Caco-2 (cell line): ENCODE results near the gene ICAM1. TPM values are rescaled to one million over a fixed set of nuclear protein-coding genes. Genes with fewer than 3 reads are reported as not detected.
"Not testable (repeated sequence)": the region's sequence is repeated elsewhere in the genome, so short reads cannot be mapped to it uniquely, and the experiment has no call there.

ENCODE experiments used
- BruUV-seq: library from RNA; stranded (reverse); fragments of 400-500 nt; replicated peaks from 2 replicates; lab custom pipeline; 2021; lab: Mats Ljungman, UMichigan
- CTCF ChIA-PET: fragments of 300-600 bp; sonication (Branson Sonifier 250); formaldehyde crosslinking; loops from one replicate; lab custom pipeline; 2022; ENCODE audit warnings: antibody characterized with exemption; lab: Charles Lee
- POLR2A ChIA-PET: fragments of 300-600 bp; sonication (Branson Sonifier 250); formaldehyde crosslinking; loops from one replicate; lab custom pipeline; 2022; ENCODE audit warnings: antibody characterized with exemption; lab: Charles Lee
- DNase-seq, 2 experiments: peaks; one replicate each; pipeline versions ENCODE4 v3.0.0 to v3.0.0-alpha.2; 2020 to 2022
- H3K27me3 ChIP-seq: replicated peaks from 2 replicates; pipeline ENCODE4 v1.6.0; 2011; ENCODE audit warnings: low read length; ENCODE audit not compliant: control insufficient read depth, insufficient read depth
- H3K36me3 ChIP-seq: 2 replicates; pipeline ENCODE4 v1.5.1; 2011; ENCODE audit warnings: low read length; ENCODE audit not compliant: control insufficient read depth, insufficient read depth
- H3K4me1 ChIP-seq: fragments of 250-450 bp; sonication (Bioruptor Pico); 2 replicates; pipeline ENCODE4 v1.5.1; 2020; ENCODE audit warnings: mild to moderate bottlenecking
- H3K4me3 ChIP-seq: 2 replicates; pipeline ENCODE4 v1.5.1; 2011; ENCODE audit warnings: low read depth, mild to moderate bottlenecking, control low read depth, low read length
- H3K9me3 ChIP-seq: fragments of 250-450 bp; sonication (Bioruptor Pico); 2 replicates; pipeline ENCODE4 v1.5.1; 2020; ENCODE audit warnings: mild to moderate bottlenecking, moderate library complexity
- H3K27ac Mint-ChIP-seq: one replicate; pipeline ENCODE4 v1.8.0; 2022; ENCODE audit warnings: mixed read lengths; ENCODE audit not compliant: unreplicated experiment
- H3K27me3 Mint-ChIP-seq: one replicate; pipeline ENCODE4 v1.8.0; 2022; ENCODE audit warnings: mixed read lengths; ENCODE audit not compliant: insufficient read depth, unreplicated experiment
- H3K36me3 Mint-ChIP-seq: one replicate; pipeline ENCODE4 v1.8.0; 2022; ENCODE audit warnings: mild to moderate bottlenecking, mixed read lengths; ENCODE audit not compliant: insufficient read depth, unreplicated experiment
- H3K4me1 Mint-ChIP-seq: one replicate; pipeline ENCODE4 v1.8.0; 2022; ENCODE audit warnings: low read depth, mixed read lengths; ENCODE audit not compliant: unreplicated experiment
- H3K4me3 Mint-ChIP-seq: one replicate; pipeline ENCODE4 v1.8.0; 2022; ENCODE audit warnings: mild to moderate bottlenecking, moderate library complexity, mixed read lengths; ENCODE audit not compliant: unreplicated experiment
- H3K9me3 Mint-ChIP-seq: one replicate; pipeline ENCODE4 v1.8.0; 2022; ENCODE audit warnings: mixed read lengths; ENCODE audit not compliant: unreplicated experiment
- CTCF ChIP-seq, 2 experiments: fragments of 200-600 bp in 1 of 2; IDR thresholded peaks; 1 replicate in 1 of 2; 2 replicates in 1 of 2; pipeline versions ENCODE4 v1.5.1 to v1.8.0; 2011 to 2022; ENCODE audit warnings: antibody characterized with exemption in 1 of 2, control low read depth in 1 of 2, inconsistent platforms in 1 of 2, low read depth in 1 of 2, low read length in 1 of 2, mild to moderate bottlenecking in 1 of 2, moderate library complexity in 1 of 2; ENCODE audit not compliant: insufficient read depth in 1 of 2, severe bottlenecking in 1 of 2, unreplicated experiment in 1 of 2
- intact Hi-C: fragments of 100-400 bp; cut with micrococcal nuclease; formaldehyde crosslinking; loops from one replicate; pipeline ENCODE4 v1.10.0; 2022; ENCODE audit not compliant: unreplicated experiment
- total RNA-seq: library from RNA; stranded (reverse); gene quantifications from 2 replicates; pipeline ENCODE4 v1.2.3, GENCODE V29; 2022

ICAM1 gene
- total RNA-seq, 1 experiment from 2014 or later, result 15.7 TPM

GRCh38 chr19:10278935-10279334, 8.0 kb downstream of the ICAM1 start:
- Histone ChIP-seq H3K4me3 (no peak overlapping the region), H3K9me3 (no peaks in the 10 kb centered on the region), H3K36me3 (peaks cover 2% of the 10 kb centered on the region; the same call in 1 of the 2 replicates), H3K27me3 (no peaks in the 10 kb centered on the region), H3K4me1 (peaks cover 19% of the 10 kb centered on the region)
- intact Hi-C loops, result no loop called here
- peaks cover 23% of the 10 kb centered on the region for H3K36me3 Mint-ChIP-seq
- H3K4me3 Mint-ChIP-seq, result no peak overlapping the region
- no peak for DNase-seq
- BruUV-seq, result no TSS peak
- H3K27ac Mint-ChIP-seq, result no peak overlapping the region
- no peaks in the 10 kb centered on the region for H3K27me3 Mint-ChIP-seq
- no peak for TF ChIP-seq CTCF (IDR thresholded peaks at IDR 0.05; ENCODE audit: insufficient read depth in 1 of 2, low read depth in 1 of 2, low read length in 1 of 2, severe bottlenecking in 1 of 2, unreplicated experiment in 1 of 2)
- ChIA-PET CTCF (interaction anchor here (1.0 kb wide), 1 partner anchor 13 kb away, joined by 4 read pairs; no protein-coding TSS in a partner anchor), POLR2A (no interaction called here)
- no peaks in the 10 kb centered on the region for H3K9me3 Mint-ChIP-seq
- peaks cover 11% of the 10 kb centered on the region for H3K4me1 Mint-ChIP-seq

- no TSS peak for BruUV-seq
These were observed 9.0 kb downstream of the ICAM1 start for GRCh38 chr19:10279737-10280442.

GRCh38 chr19:10282043-10282442, 11.1 kb downstream of the ICAM1 start:
- CTCF ChIA-PET, result interaction anchor here (1.1 kb wide), 1 partner anchor 13 kb away, joined by 3 read pairs; no protein-coding TSS in a partner anchor
- H3K27ac Mint-ChIP-seq, H3K4me3 Mint-ChIP-seq, H3K27me3 ChIP-seq, H3K27me3 Mint-ChIP-seq, BruUV-seq, H3K4me3 ChIP-seq, POLR2A ChIA-PET, H3K9me3 ChIP-seq, H3K36me3 ChIP-seq, DNase-seq, H3K9me3 Mint-ChIP-seq, intact Hi-C loops: not testable (repeated sequence)
- H3K4me1 Mint-ChIP-seq, result peaks cover 17% of the 10 kb centered on the region
- H3K36me3 Mint-ChIP-seq, result peaks cover 23% of the 10 kb centered on the region
- peaks cover 34% of the 10 kb centered on the region for H3K4me1 ChIP-seq

More at GRCh38 chr19:10279737-10280442, 9.0 kb downstream of the ICAM1 start:
- H3K9me3 Mint-ChIP-seq, result no peaks in the 10 kb centered on the region
- H3K27me3 Mint-ChIP-seq, result no peaks in the 10 kb centered on the region
- TF ChIP-seq CTCF (IDR thresholded peaks at IDR 0.05; ENCODE audit: insufficient read depth in 1 of 2, low read depth in 1 of 2, low read length in 1 of 2, severe bottlenecking in 1 of 2, unreplicated experiment in 1 of 2), result no peak
- peaks cover 20% of the 10 kb centered on the region for H3K4me1 ChIP-seq
- intact Hi-C loops, result no loop called here
- no peaks in the 10 kb centered on the region for H3K27me3 ChIP-seq
- no peak for DNase-seq
- H3K27ac Mint-ChIP-seq, result peak overlapping the region; percentile 63
- peaks cover 2% of the 10 kb centered on the region; the same call in 1 of the 2 replicates for H3K36me3 ChIP-seq
- CTCF ChIA-PET, result interaction anchor here (0.7 to 1.2 kb wide), 4 partner anchors 10 to 109 kb away, joined by 3 to 5 read pairs (median 4); no protein-coding TSS in a partner anchor
- peaks cover 7% of the 10 kb centered on the region for H3K4me1 Mint-ChIP-seq
- peaks cover 19% of the 10 kb centered on the region for H3K36me3 Mint-ChIP-seq
- POLR2A ChIA-PET, result interaction anchor here (0.6 to 0.7 kb wide), 2 partner anchors 10 to 39 kb away, joined by 3 to 6 read pairs; partner anchors contain the start of gene ICAM5
- no peak overlapping the region for H3K4me3 Mint-ChIP-seq
- no peak overlapping the region for H3K4me3 ChIP-seq
- no peaks in the 10 kb centered on the region for H3K9me3 ChIP-seq
